Psoas muscle (tissue), 8 donors: ENCODE results near the gene IL17REL. TPM values are rescaled to one million over a fixed set of nuclear protein-coding genes. Genes with fewer than 3 reads are reported as not detected.
A peak's percentile ranks its signal among the peaks of the same experiment; 100 is the strongest.

Source experiments
- ATAC-seq, 4 donors: fragments of 200-7000 bp; cut with Tn5 transposase; one replicate each; pipeline ENCODE4 v1.9.1; 2020; ENCODE audit warnings: moderate library complexity in 3 of 4, mild to moderate bottlenecking in 2 of 4
- DNase-seq, 2 donors: peaks; one replicate each; pipeline ENCODE4 v3.0.0-alpha.2; 2020
- H3K27ac ChIP-seq: fragments of 200-600 bp; one replicate; pipeline ENCODE4 v1.8.0; 2022
- H3K27me3 ChIP-seq, 3 donors: fragments of 200-600 bp in 1 of 3; one replicate each; pipeline versions ENCODE4 v1.6.1 to v1.8.0; 2013 to 2022; ENCODE audit warnings: low read length in 2 of 3, mild to moderate bottlenecking in 2 of 3, moderate library complexity in 1 of 3; ENCODE audit not compliant: insufficient read depth in 3 of 3
- H3K36me3 ChIP-seq, 2 donors: fragments of 200-600 bp in 1 of 2; one replicate each; pipeline versions ENCODE4 v1.6.1 to v1.8.0; 2013 to 2022; ENCODE audit warnings: low read depth in 1 of 2, mild to moderate bottlenecking in 1 of 2, moderate library complexity in 1 of 2; ENCODE audit not compliant: insufficient read depth in 1 of 2
- H3K4me1 ChIP-seq: fragments of 200-600 bp; one replicate; pipeline ENCODE4 v1.8.0; 2022
- H3K4me3 ChIP-seq: fragments of 200-600 bp; one replicate; pipeline ENCODE4 v1.8.0; 2022; ENCODE audit warnings: mild to moderate bottlenecking
- H3K9me3 ChIP-seq: fragments of 200-600 bp; one replicate; pipeline ENCODE4 v1.8.0; 2022
- CTCF ChIP-seq: fragments of 200-600 bp; IDR thresholded peaks from one replicate; pipeline ENCODE4 v1.8.0; 2022; ENCODE audit warnings: antibody characterized with exemption
- WGBS, 3 donors: extraction: QIAGEN DNeasy Blood & Tissue Kit; methylation state at CpG; one replicate each; pipeline versions ENCODE4 v1.1.6 to v1.1.7; 2013; 5-methylcytosine and 5-hydroxymethylcytosine counted together
- intact Hi-C, 2 donors: fragments of 100-400 bp; cut with DNase I; formaldehyde crosslinking; loops; one replicate each; pipeline versions ENCODE4 v1.11.0 to v1.14.2; 2022
- polyA plus RNA-seq, 3 donors: library from polyadenylated mRNA; stranded (reverse); fragments of 200-250 nt; gene quantifications; one replicate each; pipeline ENCODE4 v1.2.3, GENCODE V29; 2013
- total RNA-seq, 4 donors: library from RNA; stranded (reverse); fragmentation: NEBNext Ultra II Directional in 2 of 4; extraction: Animal tissue kit (Norgen Biotek cat#: 25700) in 2 of 4; gene quantifications; one replicate each; pipeline versions ENCODE4 v1.2.1 to v1.2.4, GENCODE V29; 2021 to 2023
- donor health status: healthy with polysubstance abuse.
- donor health status: DM: no; HTN: no; CAD: no; lungs with moderate emphysema.
- donor health status: Bipolar disorder and iron deficiency.
- donor health status: healthy.
- donor health status: DM: yes; HTN: yes; CAD: no.
- donor health status: DM: no; HTN: no; CAD: no.
- donor health status: DM: no; HTN: no; CAD: no.
- donor health status: DM: yes; HTN: yes; CAD: no.

Gene IL17REL
- total and polyA plus RNA-seq, 7 donors = not detected

- no peaks in the 10 kb centered on the region for H3K9me3 ChIP-seq
- ATAC-seq (no peak), DNase-seq (peak; percentile 33 to 58)
- H3K4me3 ChIP-seq = no peak overlapping the region
- 72 to 76% (median 75%) methylated on average over 15 of the region's 15 CpGs for WGBS, 3 donors
- TF ChIP-seq CTCF = no peak
- no peak overlapping the region for H3K27ac ChIP-seq
- H3K36me3 ChIP-seq = no peaks in the 10 kb centered on the region
- no peaks in the 10 kb centered on the region for H3K27me3 ChIP-seq
- intact Hi-C loops = no loop called here
- peaks cover 40% of the 10 kb centered on the region for H3K4me1 ChIP-seq
These were observed 56.2 kb downstream of the IL17REL start for GRCh38 chr22:49956418-49956770.

- Histone ChIP-seq H3K36me3 (no peaks in the 10 kb centered on the region), H3K27ac (peak overlapping the region; percentile 89), H3K4me3 (no peak overlapping the region), H3K9me3 (no peaks in the 10 kb centered on the region), H3K27me3 (no peaks in the 10 kb centered on the region), H3K4me1 (peaks cover 40% of the 10 kb centered on the region)
- intact Hi-C loops = no loop called here
- 79 to 91% (median 82%) methylated on average over 22 of the region's 22 CpGs for WGBS, 3 donors
- TF ChIP-seq CTCF = no peak
- peak; percentile 14 to 43 for DNase-seq
- no peak for ATAC-seq
These were observed 56.8 kb downstream of the IL17REL start for GRCh38 chr22:49955581-49956417.

- Histone ChIP-seq H3K27me3 (no peaks in the 10 kb centered on the region), H3K27ac (peak overlapping the region; percentile 89), H3K9me3 (no peaks in the 10 kb centered on the region), H3K4me1 (peaks cover 40% of the 10 kb centered on the region), H3K4me3 (no peak overlapping the region), H3K36me3 (no peaks in the 10 kb centered on the region)
- ATAC-seq (no peak), DNase-seq (peak; percentile 17 to 59)
- no peak for TF ChIP-seq CTCF
- WGBS, 3 donors = 45 to 67% (median 53%) methylated on average over 14 to 15 of the region's 15 CpGs
- intact Hi-C loops = no loop called here
These were observed 57.5 kb downstream of the IL17REL start for GRCh38 chr22:49954991-49955580.

GRCh38 chr22:49954354-49954753 is 58.2 kb downstream of the IL17REL start:
- intact Hi-C loops = no loop called here
- H3K9me3 ChIP-seq = no peaks in the 10 kb centered on the region
- 20 to 47% (median 30%) methylated on average over 7 to 8 of the region's 8 CpGs for WGBS, 3 donors
- ATAC-seq (peak; percentile 85 to 95 (median 90)), DNase-seq (peak; percentile 72 to 90)
- H3K27ac ChIP-seq = peak overlapping the region; percentile 89
- H3K4me1 ChIP-seq = peaks cover 33% of the 10 kb centered on the region
- no peak for TF ChIP-seq CTCF
- H3K4me3 ChIP-seq = no peak overlapping the region
- H3K36me3 ChIP-seq = no peaks in the 10 kb centered on the region
- H3K27me3 ChIP-seq = no peaks in the 10 kb centered on the region
